ENCODE results near the gene NLRP3. TPM values are rescaled to one million over a fixed set of nuclear protein-coding genes. Genes with fewer than 3 reads are reported as not detected.

Gene NLRP3
- total and polyA plus RNA-seq, 4 donors = 0.28 to 1.9 (median 0.61) TPM

DNA sequence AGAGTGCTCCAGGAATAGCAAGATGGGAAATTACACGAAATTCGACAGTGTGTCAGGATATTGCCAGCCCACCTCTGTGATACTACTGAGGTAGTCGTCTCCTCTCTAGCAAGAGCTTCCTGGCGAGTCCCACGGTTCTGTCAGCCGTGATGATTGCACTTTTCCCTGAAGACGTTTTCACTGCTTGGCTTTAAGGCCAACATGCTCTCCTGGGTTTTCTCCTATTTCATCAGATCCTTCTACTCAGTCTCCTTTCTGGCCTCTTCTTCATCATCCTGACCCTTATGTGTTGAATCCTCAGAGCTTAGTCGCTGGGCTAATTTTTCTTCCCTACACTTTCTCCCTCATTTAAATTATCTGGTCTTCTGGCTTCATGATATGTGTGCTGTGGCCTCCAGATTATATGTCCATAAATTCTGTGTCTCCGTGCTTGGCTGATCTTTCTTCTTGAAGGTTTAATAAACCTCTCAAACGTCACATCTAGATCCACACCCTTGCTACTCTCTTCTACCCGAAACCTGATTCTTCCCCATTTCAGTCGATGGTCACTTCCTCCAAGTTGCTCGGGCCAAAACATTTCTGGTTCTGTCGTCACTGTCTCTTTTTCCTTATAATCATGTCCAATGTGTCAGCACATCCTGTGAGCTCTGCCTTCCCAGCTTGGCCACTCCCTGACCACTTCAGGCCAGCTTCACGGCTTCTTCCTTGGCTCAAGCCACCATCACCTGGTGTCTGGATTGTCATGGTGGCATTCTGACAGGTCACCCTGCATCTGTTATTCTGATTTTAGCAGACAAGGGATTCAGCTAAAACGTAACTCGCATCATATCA is 29.8 kb downstream of the NLRP3 start (continued):
- TF ChIP-seq RXRA (IDR thresholded peaks at IDR 0.05) (no peak), RAD21 (IDR thresholded peaks at IDR 0.05) (no peak), FOXA2 (IDR thresholded peaks at IDR 0.05) (no peak), EGR1 (IDR thresholded peaks at IDR 0.05; ENCODE audit: low read depth in 2 of 2) (no peak), SP1 (IDR thresholded peaks at IDR 0.05) (no peak), TAF1 (conservative IDR thresholded peaks at IDR 0.05) (no peak)
- TF ChIP-seq, protein P1, sequence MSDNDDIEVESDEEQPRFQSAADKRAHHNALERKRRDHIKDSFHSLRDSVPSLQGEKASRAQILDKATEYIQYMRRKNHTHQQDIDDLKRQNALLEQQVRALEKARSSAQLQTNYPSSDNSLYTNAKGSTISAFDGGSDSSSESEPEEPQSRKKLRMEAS (IDR thresholded peaks at IDR 0.05) = no peak

DNA sequence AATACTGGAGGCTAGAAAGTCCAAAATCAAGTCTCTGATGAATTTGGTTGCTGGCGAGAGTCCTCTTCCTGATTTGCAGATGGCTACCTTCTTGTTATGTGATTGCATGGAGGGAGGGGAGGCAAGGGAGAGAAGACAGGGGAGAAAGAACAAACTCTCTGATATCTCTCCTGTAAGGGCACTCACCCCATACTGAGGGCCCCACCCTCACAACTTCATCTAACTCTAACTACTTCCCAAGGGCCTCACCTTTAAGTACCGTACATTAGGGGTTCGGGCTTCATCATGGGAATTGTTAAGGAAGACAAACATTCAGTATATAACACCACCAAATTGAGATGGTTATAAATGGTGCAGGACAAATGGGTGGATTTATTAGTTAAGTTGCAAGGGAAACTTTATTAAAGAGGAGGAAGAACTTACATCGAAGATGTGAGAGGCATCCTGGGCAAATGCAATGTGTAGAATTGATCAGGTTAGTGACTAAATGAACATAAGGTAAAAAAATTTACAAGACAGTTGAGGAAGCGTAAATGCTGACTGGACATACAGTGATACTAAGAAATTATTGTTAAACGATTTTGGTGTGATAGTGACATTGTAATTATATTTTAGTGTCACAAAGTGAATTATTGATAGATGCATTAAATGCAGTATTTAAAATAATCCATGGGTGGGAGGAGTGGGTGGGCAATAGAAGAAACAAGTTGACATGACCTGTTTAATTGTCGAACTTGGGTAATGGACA is 31.4 kb downstream of the NLRP3 start:
- peak overlapping the region; percentile 32 to 64 (median 55) for H3K4me3 ChIP-seq (ENCODE audit: low read depth in 1 of 3, low read length in 3 of 3)
- H3K9me3 ChIP-seq (ENCODE audit: control insufficient read depth in 4 of 4, low read length in 3 of 4) = no peaks in the 10 kb centered on the region
- no peaks in the 10 kb centered on the region for H3K27me3 ChIP-seq (ENCODE audit: control insufficient read depth in 4 of 4, insufficient read depth in 4 of 4, low read length in 3 of 4)
- DNase-seq (ENCODE audit: low spot score) = no peak
- peaks cover 0 to 6% (median 2%) of the 10 kb centered on the region in 4 donors for H3K4me1 ChIP-seq (ENCODE audit: control insufficient read depth in 4 of 4, insufficient read depth in 4 of 4, low read length in 3 of 4)
- H3K36me3 ChIP-seq (ENCODE audit: control insufficient read depth in 4 of 4, insufficient read depth in 3 of 4, low read depth in 1 of 4, low read length in 3 of 4) = no peaks in the 10 kb centered on the region
- H3K9ac ChIP-seq (ENCODE audit: low read depth in 1 of 2, low read length in 2 of 2) = no peak overlapping the region
- no peak for TF ChIP-seq SP1 (IDR thresholded peaks at IDR 0.05)
- TF ChIP-seq TAF1 (conservative IDR thresholded peaks at IDR 0.05) = no peak
- TF ChIP-seq, protein P2, sequence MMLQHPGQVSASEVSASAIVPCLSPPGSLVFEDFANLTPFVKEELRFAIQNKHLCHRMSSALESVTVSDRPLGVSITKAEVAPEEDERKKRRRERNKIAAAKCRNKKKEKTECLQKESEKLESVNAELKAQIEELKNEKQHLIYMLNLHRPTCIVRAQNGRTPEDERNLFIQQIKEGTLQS (IDR thresholded peaks at IDR 0.05) = no peak
- TF ChIP-seq, protein P3, sequence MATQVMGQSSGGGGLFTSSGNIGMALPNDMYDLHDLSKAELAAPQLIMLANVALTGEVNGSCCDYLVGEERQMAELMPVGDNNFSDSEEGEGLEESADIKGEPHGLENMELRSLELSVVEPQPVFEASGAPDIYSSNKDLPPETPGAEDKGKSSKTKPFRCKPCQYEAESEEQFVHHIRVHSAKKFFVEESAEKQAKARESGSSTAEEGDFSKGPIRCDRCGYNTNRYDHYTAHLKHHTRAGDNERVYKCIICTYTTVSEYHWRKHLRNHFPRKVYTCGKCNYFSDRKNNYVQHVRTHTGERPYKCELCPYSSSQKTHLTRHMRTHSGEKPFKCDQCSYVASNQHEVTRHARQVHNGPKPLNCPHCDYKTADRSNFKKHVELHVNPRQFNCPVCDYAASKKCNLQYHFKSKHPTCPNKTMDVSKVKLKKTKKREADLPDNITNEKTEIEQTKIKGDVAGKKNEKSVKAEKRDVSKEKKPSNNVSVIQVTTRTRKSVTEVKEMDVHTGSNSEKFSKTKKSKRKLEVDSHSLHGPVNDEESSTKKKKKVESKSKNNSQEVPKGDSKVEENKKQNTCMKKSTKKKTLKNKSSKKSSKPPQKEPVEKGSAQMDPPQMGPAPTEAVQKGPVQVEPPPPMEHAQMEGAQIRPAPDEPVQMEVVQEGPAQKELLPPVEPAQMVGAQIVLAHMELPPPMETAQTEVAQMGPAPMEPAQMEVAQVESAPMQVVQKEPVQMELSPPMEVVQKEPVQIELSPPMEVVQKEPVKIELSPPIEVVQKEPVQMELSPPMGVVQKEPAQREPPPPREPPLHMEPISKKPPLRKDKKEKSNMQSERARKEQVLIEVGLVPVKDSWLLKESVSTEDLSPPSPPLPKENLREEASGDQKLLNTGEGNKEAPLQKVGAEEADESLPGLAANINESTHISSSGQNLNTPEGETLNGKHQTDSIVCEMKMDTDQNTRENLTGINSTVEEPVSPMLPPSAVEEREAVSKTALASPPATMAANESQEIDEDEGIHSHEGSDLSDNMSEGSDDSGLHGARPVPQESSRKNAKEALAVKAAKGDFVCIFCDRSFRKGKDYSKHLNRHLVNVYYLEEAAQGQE (IDR thresholded peaks at IDR 0.05) = no peak
- TF ChIP-seq, protein P4, sequence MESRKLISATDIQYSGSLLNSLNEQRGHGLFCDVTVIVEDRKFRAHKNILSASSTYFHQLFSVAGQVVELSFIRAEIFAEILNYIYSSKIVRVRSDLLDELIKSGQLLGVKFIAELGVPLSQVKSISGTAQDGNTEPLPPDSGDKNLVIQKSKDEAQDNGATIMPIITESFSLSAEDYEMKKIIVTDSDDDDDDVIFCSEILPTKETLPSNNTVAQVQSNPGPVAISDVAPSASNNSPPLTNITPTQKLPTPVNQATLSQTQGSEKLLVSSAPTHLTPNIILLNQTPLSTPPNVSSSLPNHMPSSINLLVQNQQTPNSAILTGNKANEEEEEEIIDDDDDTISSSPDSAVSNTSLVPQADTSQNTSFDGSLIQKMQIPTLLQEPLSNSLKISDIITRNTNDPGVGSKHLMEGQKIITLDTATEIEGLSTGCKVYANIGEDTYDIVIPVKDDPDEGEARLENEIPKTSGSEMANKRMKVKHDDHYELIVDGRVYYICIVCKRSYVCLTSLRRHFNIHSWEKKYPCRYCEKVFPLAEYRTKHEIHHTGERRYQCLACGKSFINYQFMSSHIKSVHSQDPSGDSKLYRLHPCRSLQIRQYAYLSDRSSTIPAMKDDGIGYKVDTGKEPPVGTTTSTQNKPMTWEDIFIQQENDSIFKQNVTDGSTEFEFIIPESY (IDR thresholded peaks at IDR 0.05) = no peak
- no peak for TF ChIP-seq EGR1 (IDR thresholded peaks at IDR 0.05; ENCODE audit: low read depth in 2 of 2)
- TF ChIP-seq GABPA (IDR thresholded peaks at IDR 0.05 in 1 of 2, conservative IDR thresholded peaks at IDR 0.05 in 1 of 2) = no peak
- TF ChIP-seq FOXA1 (IDR thresholded peaks at IDR 0.05) = no peak
- TF ChIP-seq, protein P5, sequence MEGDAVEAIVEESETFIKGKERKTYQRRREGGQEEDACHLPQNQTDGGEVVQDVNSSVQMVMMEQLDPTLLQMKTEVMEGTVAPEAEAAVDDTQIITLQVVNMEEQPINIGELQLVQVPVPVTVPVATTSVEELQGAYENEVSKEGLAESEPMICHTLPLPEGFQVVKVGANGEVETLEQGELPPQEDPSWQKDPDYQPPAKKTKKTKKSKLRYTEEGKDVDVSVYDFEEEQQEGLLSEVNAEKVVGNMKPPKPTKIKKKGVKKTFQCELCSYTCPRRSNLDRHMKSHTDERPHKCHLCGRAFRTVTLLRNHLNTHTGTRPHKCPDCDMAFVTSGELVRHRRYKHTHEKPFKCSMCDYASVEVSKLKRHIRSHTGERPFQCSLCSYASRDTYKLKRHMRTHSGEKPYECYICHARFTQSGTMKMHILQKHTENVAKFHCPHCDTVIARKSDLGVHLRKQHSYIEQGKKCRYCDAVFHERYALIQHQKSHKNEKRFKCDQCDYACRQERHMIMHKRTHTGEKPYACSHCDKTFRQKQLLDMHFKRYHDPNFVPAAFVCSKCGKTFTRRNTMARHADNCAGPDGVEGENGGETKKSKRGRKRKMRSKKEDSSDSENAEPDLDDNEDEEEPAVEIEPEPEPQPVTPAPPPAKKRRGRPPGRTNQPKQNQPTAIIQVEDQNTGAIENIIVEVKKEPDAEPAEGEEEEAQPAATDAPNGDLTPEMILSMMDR (IDR thresholded peaks at IDR 0.05; ENCODE audit: low read depth, low read length, missing input control) = no peak
- TF ChIP-seq RAD21 (IDR thresholded peaks at IDR 0.05) = no peak
- WGBS = 82% methylated on average over 7 of the region's 7 CpGs
- no peak overlapping the region for H3K27ac ChIP-seq (ENCODE audit: low read depth in 1 of 2, low read length in 2 of 2)
